Ishikawa (cell line): ENCODE data around the gene INSL3.

Experiments
- CEBPB ChIP-seq: IDR thresholded peaks from 2 replicates; pipeline ENCODE4 v1.6.1; 2012
- CREB1 ChIP-seq: IDR thresholded peaks from 2 replicates; pipeline ENCODE4 v1.6.1; 2012; ENCODE audit warnings: low read depth
- EGR1 ChIP-seq: IDR thresholded peaks from 2 replicates; pipeline ENCODE4 v1.6.1; 2012
- EP300 ChIP-seq: IDR thresholded peaks from 2 replicates; pipeline ENCODE4 v1.6.1; 2012; ENCODE audit warnings: borderline replicate concordance
- FOXM1 ChIP-seq: IDR thresholded peaks from 2 replicates; pipeline ENCODE4 v1.6.1; 2012; ENCODE audit warnings: low read depth, borderline replicate concordance
- NFIC ChIP-seq: IDR thresholded peaks from 2 replicates; pipeline ENCODE4 v1.6.1; 2012
- RAD21 ChIP-seq: IDR thresholded peaks from 2 replicates; pipeline ENCODE4 v1.6.1; 2012; ENCODE audit warnings: low read depth
- REST ChIP-seq: IDR thresholded peaks from 2 replicates; pipeline ENCODE4 v1.6.1; 2012; ENCODE audit warnings: low read depth, mild to moderate bottlenecking
- TAF1 ChIP-seq: IDR thresholded peaks from 2 replicates; pipeline ENCODE4 v1.6.1; 2012; ENCODE audit warnings: low read depth, mild to moderate bottlenecking
- TCF12 ChIP-seq: IDR thresholded peaks from 2 replicates; pipeline ENCODE4 v1.6.1; 2012; ENCODE audit warnings: low read depth
- TEAD4 ChIP-seq: IDR thresholded peaks from 2 replicates; pipeline ENCODE4 v1.6.1; 2012
- YY1 ChIP-seq: IDR thresholded peaks from 2 replicates; pipeline ENCODE4 v1.6.1; 2012; ENCODE audit warnings: low read depth
- ZBTB7A ChIP-seq: IDR thresholded peaks from 2 replicates; pipeline ENCODE4 v1.6.1; 2012; ENCODE audit warnings: low read depth
- TF ChIP-seq, protein P1 (sequence below): IDR thresholded peaks from 2 replicates; pipeline ENCODE4 v1.6.1; 2012
- TF ChIP-seq, protein P2 (sequence below): IDR thresholded peaks from 2 replicates; pipeline ENCODE4 v1.6.1; 2012

The INSL3 gene

DNA sequence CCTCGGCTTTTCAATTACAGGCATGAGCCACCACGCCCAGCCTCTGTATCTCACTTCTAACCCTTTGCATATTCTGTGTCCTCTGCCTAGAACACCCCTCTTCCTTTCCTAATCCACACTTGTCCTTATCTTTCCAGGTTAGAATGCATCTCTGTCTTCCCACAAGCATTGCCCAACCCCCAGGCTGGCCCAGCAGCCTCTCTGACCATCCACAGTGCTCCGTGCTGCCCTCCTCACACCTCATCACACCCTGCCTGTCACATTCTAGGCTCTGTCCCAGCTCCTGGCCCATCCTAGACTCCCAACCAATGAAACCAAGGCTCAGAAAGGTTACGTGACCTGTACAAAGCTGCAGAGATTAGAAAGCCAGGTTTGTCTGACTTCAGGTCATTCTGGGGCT lies 15.2 kb upstream of the INSL3 start:
- TF ChIP-seq RAD21: no peak
- TF ChIP-seq REST: no peak
- TF ChIP-seq TAF1: no peak
- no peak for TF ChIP-seq NFIC
- TF ChIP-seq TEAD4: no peak
- TF ChIP-seq CEBPB: no peak
- TF ChIP-seq CREB1: no peak
- TF ChIP-seq, protein P1, sequence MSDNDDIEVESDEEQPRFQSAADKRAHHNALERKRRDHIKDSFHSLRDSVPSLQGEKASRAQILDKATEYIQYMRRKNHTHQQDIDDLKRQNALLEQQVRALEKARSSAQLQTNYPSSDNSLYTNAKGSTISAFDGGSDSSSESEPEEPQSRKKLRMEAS: no peak
- TF ChIP-seq, protein P2, sequence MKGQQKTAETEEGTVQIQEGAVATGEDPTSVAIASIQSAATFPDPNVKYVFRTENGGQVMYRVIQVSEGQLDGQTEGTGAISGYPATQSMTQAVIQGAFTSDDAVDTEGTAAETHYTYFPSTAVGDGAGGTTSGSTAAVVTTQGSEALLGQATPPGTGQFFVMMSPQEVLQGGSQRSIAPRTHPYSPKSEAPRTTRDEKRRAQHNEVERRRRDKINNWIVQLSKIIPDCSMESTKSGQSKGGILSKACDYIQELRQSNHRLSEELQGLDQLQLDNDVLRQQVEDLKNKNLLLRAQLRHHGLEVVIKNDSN: no peak
- TF ChIP-seq EP300: no peak
- TF ChIP-seq FOXM1: no peak
- TF ChIP-seq EGR1: no peak
- no peak for TF ChIP-seq YY1

GRCh38 chr19:17835182-17836006 lies 14.1 kb upstream of the INSL3 start:
- TF ChIP-seq, protein P1: no peak
- no peak for TF ChIP-seq RAD21
- TF ChIP-seq TCF12: no peak
- TF ChIP-seq TAF1: no peak
- no peak for TF ChIP-seq CREB1

- TF ChIP-seq TAF1: no peak
- no peak for TF ChIP-seq CREB1
- TF ChIP-seq NFIC: no peak
- TF ChIP-seq RAD21: no peak
- no peak for TF ChIP-seq TEAD4
- TF ChIP-seq EP300: no peak
- TF ChIP-seq CEBPB: no peak
- TF ChIP-seq, protein P2: no peak
- TF ChIP-seq FOXM1: no peak
- no peak for TF ChIP-seq REST
- TF ChIP-seq TCF12: no peak
- no peak for TF ChIP-seq ZBTB7A
- TF ChIP-seq, protein P1: no peak
- no peak for TF ChIP-seq EGR1
- TF ChIP-seq YY1: no peak
Measured at GRCh38 chr19:17834350-17835181, 13.2 kb upstream of the INSL3 start.

GRCh38 chr19:17832443-17833208 lies 11.3 kb upstream of the INSL3 start:
- no peak for TF ChIP-seq RAD21
- TF ChIP-seq EGR1: no peak
- TF ChIP-seq TAF1: no peak
- no peak for TF ChIP-seq REST
- no peak for TF ChIP-seq YY1
- TF ChIP-seq ZBTB7A: no peak
- TF ChIP-seq, protein P2: no peak
- TF ChIP-seq, protein P1: no peak
- TF ChIP-seq TEAD4: no peak
